ENCODE results near the gene CDH2. TPM values are rescaled to one million over a fixed set of nuclear protein-coding genes. Genes with fewer than 3 reads are reported as not detected.

CDH2 gene
- total RNA-seq, 1 experiment from 2014 or later = 42.3 TPM

GRCh38 chr18:28147674-28148171 lies 29.2 kb downstream of the CDH2 start:
- BruUV-seq (replicated peaks) = no TSS peak
- in situ Hi-C loops (cut with HindIII; ENCODE audit: low pct_unique_long_range_greater_than_20kb, low sequenced_read_pairs) = no loop called here

DNA sequence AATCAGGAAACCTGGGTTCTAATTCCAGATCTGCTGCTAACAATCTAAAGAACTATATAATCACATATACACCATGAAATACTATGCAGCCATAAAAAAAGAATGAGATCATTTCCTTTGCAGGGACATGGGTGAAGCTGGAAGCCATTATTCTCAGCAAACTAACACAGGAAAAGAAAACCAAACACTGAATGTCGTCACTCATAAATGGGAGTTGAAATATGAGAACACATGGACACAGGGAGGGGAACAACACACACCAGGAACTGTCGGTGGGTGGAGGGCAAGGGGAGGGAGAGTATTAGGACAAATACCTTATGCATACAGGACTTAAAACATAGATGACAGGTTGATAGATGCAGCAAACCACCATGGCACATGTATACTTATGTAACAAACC lies 33.2 kb downstream of the CDH2 start:
- ATAC-seq (no peak), DNase-seq (ENCODE audit: low read depth, low spot score) (no peak)
- BruUV-seq (replicated peaks) = no TSS peak
- no peak for TF ChIP-seq SIN3A (IDR thresholded peaks at IDR 0.05; ENCODE audit: borderline replicate concordance, insufficient read depth, low read depth, low read length)
- no peak for TF ChIP-seq POLR2AphosphoS5 (IDR thresholded peaks at IDR 0.05; ENCODE audit: low read depth, low read length)
- TF ChIP-seq, protein P1, sequence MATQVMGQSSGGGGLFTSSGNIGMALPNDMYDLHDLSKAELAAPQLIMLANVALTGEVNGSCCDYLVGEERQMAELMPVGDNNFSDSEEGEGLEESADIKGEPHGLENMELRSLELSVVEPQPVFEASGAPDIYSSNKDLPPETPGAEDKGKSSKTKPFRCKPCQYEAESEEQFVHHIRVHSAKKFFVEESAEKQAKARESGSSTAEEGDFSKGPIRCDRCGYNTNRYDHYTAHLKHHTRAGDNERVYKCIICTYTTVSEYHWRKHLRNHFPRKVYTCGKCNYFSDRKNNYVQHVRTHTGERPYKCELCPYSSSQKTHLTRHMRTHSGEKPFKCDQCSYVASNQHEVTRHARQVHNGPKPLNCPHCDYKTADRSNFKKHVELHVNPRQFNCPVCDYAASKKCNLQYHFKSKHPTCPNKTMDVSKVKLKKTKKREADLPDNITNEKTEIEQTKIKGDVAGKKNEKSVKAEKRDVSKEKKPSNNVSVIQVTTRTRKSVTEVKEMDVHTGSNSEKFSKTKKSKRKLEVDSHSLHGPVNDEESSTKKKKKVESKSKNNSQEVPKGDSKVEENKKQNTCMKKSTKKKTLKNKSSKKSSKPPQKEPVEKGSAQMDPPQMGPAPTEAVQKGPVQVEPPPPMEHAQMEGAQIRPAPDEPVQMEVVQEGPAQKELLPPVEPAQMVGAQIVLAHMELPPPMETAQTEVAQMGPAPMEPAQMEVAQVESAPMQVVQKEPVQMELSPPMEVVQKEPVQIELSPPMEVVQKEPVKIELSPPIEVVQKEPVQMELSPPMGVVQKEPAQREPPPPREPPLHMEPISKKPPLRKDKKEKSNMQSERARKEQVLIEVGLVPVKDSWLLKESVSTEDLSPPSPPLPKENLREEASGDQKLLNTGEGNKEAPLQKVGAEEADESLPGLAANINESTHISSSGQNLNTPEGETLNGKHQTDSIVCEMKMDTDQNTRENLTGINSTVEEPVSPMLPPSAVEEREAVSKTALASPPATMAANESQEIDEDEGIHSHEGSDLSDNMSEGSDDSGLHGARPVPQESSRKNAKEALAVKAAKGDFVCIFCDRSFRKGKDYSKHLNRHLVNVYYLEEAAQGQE (IDR thresholded peaks at IDR 0.05; ENCODE audit: insufficient read depth in 1 of 2, low read depth in 2 of 2, low read length in 1 of 2) = no peak
- no peak for TF ChIP-seq TCF7L2 (IDR thresholded peaks at IDR 0.05; ENCODE audit: low read depth, low read length)
- TF ChIP-seq CTCF (IDR thresholded peaks at IDR 0.05) = no peak
- Histone ChIP-seq H3K9me3 (ENCODE audit: control insufficient read depth, insufficient read depth, low read depth, low read length) (no peaks in the 10 kb centered on the region), H3K4me3 (ENCODE audit: low read depth in 2 of 2, low read length in 2 of 2) (no peak overlapping the region), H3K4me1 (ENCODE audit: control insufficient read depth, insufficient read depth, low read length) (no peaks in the 10 kb centered on the region), H3K27me3 (ENCODE audit: control insufficient read depth, insufficient read depth, low read length) (no peaks in the 10 kb centered on the region), H3K36me3 (ENCODE audit: control insufficient read depth, insufficient read depth, low read length) (no peaks in the 10 kb centered on the region), H3K27ac (ENCODE audit: low read length) (no peak overlapping the region)
- in situ Hi-C loops (cut with HindIII; ENCODE audit: low pct_unique_long_range_greater_than_20kb, low sequenced_read_pairs) = no loop called here
- CTCF ChIA-PET = no interaction called here
- POLR2A ChIA-PET = no interaction called here
- intact Hi-C loops (cut with micrococcal nuclease; ENCODE audit: unreplicated experiment) = no loop called here

More at GRCh38 chr18:28147674-28148171, 29.2 kb downstream of the CDH2 start:
- no peaks in the 10 kb centered on the region for H3K27me3 ChIP-seq (ENCODE audit: control insufficient read depth, insufficient read depth, low read length)
- TF ChIP-seq, protein P1 (IDR thresholded peaks at IDR 0.05; ENCODE audit: insufficient read depth in 1 of 2, low read depth in 2 of 2, low read length in 1 of 2) = no peak
- TF ChIP-seq SIN3A (IDR thresholded peaks at IDR 0.05; ENCODE audit: borderline replicate concordance, insufficient read depth, low read depth, low read length) (no peak), POLR2AphosphoS5 (IDR thresholded peaks at IDR 0.05; ENCODE audit: low read depth, low read length) (no peak), CTCF (IDR thresholded peaks at IDR 0.05) (no peak)
- no peak for ATAC-seq
- ChIA-PET POLR2A (no interaction called here), CTCF (no interaction called here)
- no peak overlapping the region for H3K4me3 ChIP-seq (ENCODE audit: low read depth in 2 of 2, low read length in 2 of 2)
- no peaks in the 10 kb centered on the region for H3K9me3 ChIP-seq (ENCODE audit: control insufficient read depth, insufficient read depth, low read depth, low read length)
- no peak overlapping the region for H3K27ac ChIP-seq (ENCODE audit: low read length)
- no peaks in the 10 kb centered on the region for H3K4me1 ChIP-seq (ENCODE audit: control insufficient read depth, insufficient read depth, low read length)
- intact Hi-C loops (cut with micrococcal nuclease; ENCODE audit: unreplicated experiment) = no loop called here
- H3K36me3 ChIP-seq (ENCODE audit: control insufficient read depth, insufficient read depth, low read length) = no peaks in the 10 kb centered on the region
- DNase-seq (ENCODE audit: low read depth, low spot score) = no peak
